ENCODE measurements around the gene ATP2A2.
"Not testable (repeated sequence)": the region's sequence is repeated elsewhere in the genome, so short reads cannot be mapped to it uniquely, and the experiment has no call there.

Gene ATP2A2

GRCh38 chr12:110370732-110371231, 89.7 kb downstream of the ATP2A2 start:
- DNase-seq: no peak

- no peak for DNase-seq
Measured at GRCh38 chr12:110371408-110372055, 90.5 kb downstream of the ATP2A2 start.

GRCh38 chr12:110372056-110372425, 91.0 kb downstream of the ATP2A2 start:
- no peak for DNase-seq

GRCh38 chr12:110373025-110373424, 92.0 kb downstream of the ATP2A2 start:
- no peak for DNase-seq

- no peak for DNase-seq
Measured at GRCh38 chr12:110373425-110373824, 92.4 kb downstream of the ATP2A2 start.

GRCh38 chr12:110373962-110374611, 93.0 kb downstream of the ATP2A2 start:
- DNase-seq: no peak

- not testable (repeated sequence) for DNase-seq
Measured at GRCh38 chr12:110378131-110378790, 97.2 kb downstream of the ATP2A2 start.

GRCh38 chr12:110379197-110379596, 98.2 kb downstream of the ATP2A2 start:
- no peak for DNase-seq

- no peak for DNase-seq
Measured at GRCh38 chr12:110379631-110380030, 98.6 kb downstream of the ATP2A2 start.

- no peak for DNase-seq
Measured at GRCh38 chr12:110382683-110383082, 101.6 kb downstream of the ATP2A2 start.
